ENCODE measurements around the gene SLC50A1. TPM values are rescaled to one million over a fixed set of nuclear protein-coding genes. Genes with fewer than 3 reads are reported as not detected.

Gene SLC50A1
- total RNA-seq, 2 donors from 2014 or later: 102 to 130 TPM

GRCh38 chr1:155175927-155176371, 40.3 kb downstream of the SLC50A1 start:
- H3K27me3 ChIP-seq: no peaks in the 10 kb centered on the region
- H3K27ac ChIP-seq: no peak overlapping the region
- TF ChIP-seq, protein P1, sequence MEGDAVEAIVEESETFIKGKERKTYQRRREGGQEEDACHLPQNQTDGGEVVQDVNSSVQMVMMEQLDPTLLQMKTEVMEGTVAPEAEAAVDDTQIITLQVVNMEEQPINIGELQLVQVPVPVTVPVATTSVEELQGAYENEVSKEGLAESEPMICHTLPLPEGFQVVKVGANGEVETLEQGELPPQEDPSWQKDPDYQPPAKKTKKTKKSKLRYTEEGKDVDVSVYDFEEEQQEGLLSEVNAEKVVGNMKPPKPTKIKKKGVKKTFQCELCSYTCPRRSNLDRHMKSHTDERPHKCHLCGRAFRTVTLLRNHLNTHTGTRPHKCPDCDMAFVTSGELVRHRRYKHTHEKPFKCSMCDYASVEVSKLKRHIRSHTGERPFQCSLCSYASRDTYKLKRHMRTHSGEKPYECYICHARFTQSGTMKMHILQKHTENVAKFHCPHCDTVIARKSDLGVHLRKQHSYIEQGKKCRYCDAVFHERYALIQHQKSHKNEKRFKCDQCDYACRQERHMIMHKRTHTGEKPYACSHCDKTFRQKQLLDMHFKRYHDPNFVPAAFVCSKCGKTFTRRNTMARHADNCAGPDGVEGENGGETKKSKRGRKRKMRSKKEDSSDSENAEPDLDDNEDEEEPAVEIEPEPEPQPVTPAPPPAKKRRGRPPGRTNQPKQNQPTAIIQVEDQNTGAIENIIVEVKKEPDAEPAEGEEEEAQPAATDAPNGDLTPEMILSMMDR (IDR thresholded peaks at IDR 0.05): no peak
- H3K4me1 ChIP-seq: peaks cover 13% of the 10 kb centered on the region
- peak; percentile 31 for DNase-seq
- no peaks in the 10 kb centered on the region for H3K36me3 ChIP-seq
- no peak overlapping the region for H3K9ac ChIP-seq (ENCODE audit: low read depth in 2 of 2, low read length in 2 of 2)
- H3K9me3 ChIP-seq: no peaks in the 10 kb centered on the region
- no peak overlapping the region for H3K4me3 ChIP-seq
- intact Hi-C loops (cut with DNase I): no loop called here

GRCh38 chr1:155176544-155177071, 41.0 kb downstream of the SLC50A1 start:
- H3K4me3 ChIP-seq: no peak overlapping the region
- intact Hi-C loops (cut with DNase I): no loop called here
- DNase-seq: peak; percentile 95
- H3K27me3 ChIP-seq: no peaks in the 10 kb centered on the region
- no peaks in the 10 kb centered on the region for H3K36me3 ChIP-seq
- H3K27ac ChIP-seq: no peak overlapping the region
- H3K4me1 ChIP-seq: peaks cover 13% of the 10 kb centered on the region
- TF ChIP-seq, protein P1 (IDR thresholded peaks at IDR 0.05): peak; percentile 91
- H3K9ac ChIP-seq (ENCODE audit: low read depth in 2 of 2, low read length in 2 of 2): no peak overlapping the region
- no peaks in the 10 kb centered on the region for H3K9me3 ChIP-seq

- Histone ChIP-seq H3K27ac (no peak overlapping the region), H3K27me3 (no peaks in the 10 kb centered on the region), H3K9me3 (no peaks in the 10 kb centered on the region), H3K4me3 (no peak overlapping the region), H3K36me3 (no peaks in the 10 kb centered on the region), H3K9ac (ENCODE audit: low read depth in 2 of 2, low read length in 2 of 2) (no peak overlapping the region), H3K4me1 (peaks cover 9% of the 10 kb centered on the region)
- TF ChIP-seq, protein P1 (IDR thresholded peaks at IDR 0.05): no peak
- intact Hi-C loops (cut with DNase I): no loop called here
- DNase-seq: peak; percentile 18
Measured at GRCh38 chr1:155177192-155177917, 41.7 kb downstream of the SLC50A1 start.

DNA sequence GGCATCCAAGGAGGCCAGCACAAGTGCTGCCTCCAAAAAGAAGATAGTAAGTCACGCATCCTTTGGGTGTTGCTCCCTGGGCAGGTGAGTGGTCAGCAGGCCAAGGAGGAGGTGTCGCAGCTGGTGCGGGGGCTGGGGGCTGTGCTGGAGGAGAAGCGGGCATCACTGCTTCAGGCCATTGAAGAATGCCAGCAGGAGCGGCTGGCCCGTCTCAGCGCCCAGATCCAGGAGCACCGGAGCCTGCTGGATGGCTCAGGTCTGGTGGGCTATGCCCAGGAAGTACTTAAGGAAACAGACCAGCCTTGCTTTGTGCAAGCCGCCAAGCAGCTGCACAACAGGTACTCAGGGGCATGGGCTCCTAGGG, 42.2 kb downstream of the SLC50A1 start:
- Histone ChIP-seq H3K27ac (no peak overlapping the region), H3K9ac (ENCODE audit: low read depth in 2 of 2, low read length in 2 of 2) (no peak overlapping the region)
- intact Hi-C loops (cut with DNase I): no loop called here

GRCh38 chr1:155178441-155179111, 42.9 kb downstream of the SLC50A1 start:
- no peaks in the 10 kb centered on the region for H3K36me3 ChIP-seq
- H3K4me3 ChIP-seq: no peak overlapping the region
- no peak overlapping the region for H3K9ac ChIP-seq (ENCODE audit: low read depth in 2 of 2, low read length in 2 of 2)
- TF ChIP-seq, protein P1 (IDR thresholded peaks at IDR 0.05): no peak
- H3K27me3 ChIP-seq: no peaks in the 10 kb centered on the region
- intact Hi-C loops (cut with DNase I): no loop called here
- no peak overlapping the region for H3K27ac ChIP-seq
- peak; percentile 26 for DNase-seq
- peaks cover 6% of the 10 kb centered on the region for H3K4me1 ChIP-seq
- no peaks in the 10 kb centered on the region for H3K9me3 ChIP-seq

More for the DNA sequence above, 42.2 kb downstream of the SLC50A1 start:
- Histone ChIP-seq H3K27me3 (no peaks in the 10 kb centered on the region), H3K36me3 (no peaks in the 10 kb centered on the region), H3K4me1 (peaks cover 6% of the 10 kb centered on the region), H3K9me3 (no peaks in the 10 kb centered on the region), H3K4me3 (no peak overlapping the region)
- TF ChIP-seq, protein P1 (IDR thresholded peaks at IDR 0.05): no peak
- peak; percentile 17 for DNase-seq
